Esophagus muscularis mucosa (tissue), 4 donors: ENCODE results near the gene ASPSCR1.

Source experiments
- CTCF ChIP-seq, 3 experiments: fragments of 200-600 bp in 2 of 3; fragments of 450-650 bp in 1 of 3; sonication (generic) in 2 of 3; IDR thresholded peaks; one replicate each; pipeline ENCODE4 v1.5.1; 2017 to 2019; ENCODE audit warnings: antibody characterized with exemption in 3 of 3, mild to moderate bottlenecking in 2 of 3, moderate library complexity in 1 of 3
- EP300 ChIP-seq: sonication (generic); formaldehyde crosslinking; IDR thresholded peaks from one replicate; pipeline ENCODE4 v1.6.1; 2017; ENCODE audit warnings: antibody characterized with exemption
- POLR2A ChIP-seq: fragments of 450-650 bp; IDR thresholded peaks from one replicate; pipeline ENCODE4 v1.6.1; 2017; ENCODE audit warnings: antibody characterized with exemption, moderate library complexity, mild to moderate bottlenecking, low read depth
- POLR2AphosphoS5 ChIP-seq, 2 donors: sonication (generic); formaldehyde crosslinking; IDR thresholded peaks; one replicate each; pipeline ENCODE4 v1.6.1; 2017; ENCODE audit warnings: antibody characterized with exemption in 2 of 2

GRCh38 chr17:82042649-82043048 is 65.2 kb downstream of the ASPSCR1 start:
- TF ChIP-seq CTCF (IDR thresholded peaks at IDR 0.05) (no peak), POLR2A (no peak), EP300 (no peak), POLR2AphosphoS5 (IDR thresholded peaks at IDR 0.05) (no peak)
